Measurements from ENCODE around the gene EFNB2.
A peak's percentile ranks its signal among the peaks of the same experiment; 100 is the strongest.

EFNB2 gene

DNA sequence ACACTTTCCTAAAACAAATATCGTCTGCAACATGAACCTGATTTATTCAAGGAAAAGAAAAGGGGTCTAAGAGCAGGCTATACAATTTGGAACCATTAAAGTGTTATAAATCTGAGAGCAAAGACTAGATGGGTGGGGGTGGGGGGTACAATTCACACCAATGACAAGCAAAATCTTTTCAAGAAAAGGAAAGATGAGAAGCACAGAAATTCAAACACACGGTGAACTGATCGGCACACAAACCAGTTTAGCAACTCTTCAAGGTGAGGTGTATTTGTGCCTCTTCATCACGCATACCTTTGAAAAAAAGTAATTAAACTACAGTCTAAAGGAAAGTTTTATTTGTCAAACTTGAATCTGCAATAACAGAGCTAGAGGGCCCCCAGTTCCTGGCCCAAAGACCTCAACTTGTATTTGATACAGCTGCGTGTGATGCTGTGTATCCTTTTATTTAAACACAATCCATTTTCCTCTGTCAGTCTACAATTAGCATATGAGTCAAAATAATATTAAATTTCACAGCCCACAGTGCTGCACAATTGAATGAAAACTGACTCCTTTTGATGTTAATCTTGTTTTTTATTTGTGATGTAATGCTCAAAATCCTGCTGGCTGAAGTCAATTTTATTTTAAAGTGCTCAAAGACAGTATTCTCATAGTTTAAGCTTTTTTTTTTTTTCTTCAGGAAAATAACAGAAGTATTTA lies 14.2 kb downstream of the EFNB2 start:
- H3K4me3 ChIP-seq (ENCODE audit: low read depth, low read length): no peak overlapping the region
- in situ Hi-C loops (cut with HindIII; ENCODE audit: low sequenced_read_pairs): no loop called here
- no peak for DNase-seq (ENCODE audit: low read depth, low spot score)
- TF ChIP-seq, protein P1, sequence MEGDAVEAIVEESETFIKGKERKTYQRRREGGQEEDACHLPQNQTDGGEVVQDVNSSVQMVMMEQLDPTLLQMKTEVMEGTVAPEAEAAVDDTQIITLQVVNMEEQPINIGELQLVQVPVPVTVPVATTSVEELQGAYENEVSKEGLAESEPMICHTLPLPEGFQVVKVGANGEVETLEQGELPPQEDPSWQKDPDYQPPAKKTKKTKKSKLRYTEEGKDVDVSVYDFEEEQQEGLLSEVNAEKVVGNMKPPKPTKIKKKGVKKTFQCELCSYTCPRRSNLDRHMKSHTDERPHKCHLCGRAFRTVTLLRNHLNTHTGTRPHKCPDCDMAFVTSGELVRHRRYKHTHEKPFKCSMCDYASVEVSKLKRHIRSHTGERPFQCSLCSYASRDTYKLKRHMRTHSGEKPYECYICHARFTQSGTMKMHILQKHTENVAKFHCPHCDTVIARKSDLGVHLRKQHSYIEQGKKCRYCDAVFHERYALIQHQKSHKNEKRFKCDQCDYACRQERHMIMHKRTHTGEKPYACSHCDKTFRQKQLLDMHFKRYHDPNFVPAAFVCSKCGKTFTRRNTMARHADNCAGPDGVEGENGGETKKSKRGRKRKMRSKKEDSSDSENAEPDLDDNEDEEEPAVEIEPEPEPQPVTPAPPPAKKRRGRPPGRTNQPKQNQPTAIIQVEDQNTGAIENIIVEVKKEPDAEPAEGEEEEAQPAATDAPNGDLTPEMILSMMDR (IDR thresholded peaks at IDR 0.05; ENCODE audit: low read depth, low read length): no peak

DNA sequence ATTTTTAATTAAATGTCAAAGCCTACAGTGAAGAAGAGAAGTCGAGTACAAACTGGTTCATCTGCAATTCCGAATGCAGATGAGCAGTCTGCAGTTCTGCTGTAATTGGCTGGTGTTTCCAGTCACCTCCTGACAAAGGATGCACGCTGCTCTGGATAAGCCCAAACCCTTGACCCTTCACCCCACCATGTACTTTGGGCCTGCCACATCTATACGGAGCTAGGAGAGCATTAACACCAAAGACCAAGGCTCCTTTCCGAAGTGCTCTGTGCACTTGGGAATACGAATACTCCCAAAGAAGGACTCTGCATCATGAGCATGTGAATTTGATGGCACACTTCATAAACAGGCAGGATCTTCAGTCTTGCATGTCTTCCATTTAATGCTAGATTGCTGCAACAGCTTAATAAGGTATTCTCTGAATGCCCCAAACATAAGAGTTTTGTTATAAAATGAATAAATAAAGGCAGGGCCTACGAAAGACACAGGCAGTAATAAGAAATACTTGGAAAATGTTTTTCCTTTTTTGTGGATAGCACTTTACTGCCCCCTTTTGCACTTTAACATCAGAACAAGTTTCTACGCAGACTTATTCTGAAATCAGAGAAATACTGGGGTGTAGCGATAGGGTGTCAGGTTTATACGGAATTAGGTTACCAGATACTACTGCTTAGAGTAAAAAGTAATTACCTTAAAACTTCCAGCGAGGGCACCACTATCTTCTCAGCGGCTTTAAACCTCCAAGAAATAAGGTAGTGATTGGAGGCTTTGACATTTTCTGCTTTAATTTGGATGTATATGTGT lies 15.0 kb downstream of the EFNB2 start:
- TF ChIP-seq, protein P1 (IDR thresholded peaks at IDR 0.05; ENCODE audit: low read depth, low read length): peak; percentile 47
- in situ Hi-C loops (cut with HindIII; ENCODE audit: low sequenced_read_pairs): no loop called here
- DNase-seq (ENCODE audit: low read depth, low spot score): peak; percentile 70
- no peak overlapping the region for H3K4me3 ChIP-seq (ENCODE audit: low read depth, low read length)

DNA sequence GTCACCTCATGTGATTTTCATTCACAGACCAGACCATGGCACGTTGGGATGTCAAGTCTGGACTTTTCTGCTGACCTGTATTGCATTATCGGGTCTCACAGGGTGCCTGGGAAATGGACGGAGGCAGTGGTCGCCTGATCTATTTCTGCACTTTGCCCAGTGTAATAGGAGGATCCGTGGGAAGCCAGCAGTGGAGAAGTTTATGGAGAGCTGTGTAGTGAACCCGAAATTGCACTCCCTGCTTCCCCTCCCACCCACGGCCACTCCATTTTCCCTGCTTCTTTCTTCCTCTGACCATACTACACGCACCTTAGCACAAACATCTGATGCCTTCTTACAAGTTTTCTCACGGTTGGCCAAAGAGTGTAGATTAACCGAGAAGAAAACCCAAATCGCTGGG lies 16.9 kb downstream of the EFNB2 start:
- in situ Hi-C loops (cut with HindIII; ENCODE audit: low sequenced_read_pairs): no loop called here
- TF ChIP-seq, protein P1 (IDR thresholded peaks at IDR 0.05; ENCODE audit: low read depth, low read length): no peak
- H3K4me3 ChIP-seq (ENCODE audit: low read depth, low read length): no peak overlapping the region
- DNase-seq (ENCODE audit: low read depth, low spot score): no peak

DNA sequence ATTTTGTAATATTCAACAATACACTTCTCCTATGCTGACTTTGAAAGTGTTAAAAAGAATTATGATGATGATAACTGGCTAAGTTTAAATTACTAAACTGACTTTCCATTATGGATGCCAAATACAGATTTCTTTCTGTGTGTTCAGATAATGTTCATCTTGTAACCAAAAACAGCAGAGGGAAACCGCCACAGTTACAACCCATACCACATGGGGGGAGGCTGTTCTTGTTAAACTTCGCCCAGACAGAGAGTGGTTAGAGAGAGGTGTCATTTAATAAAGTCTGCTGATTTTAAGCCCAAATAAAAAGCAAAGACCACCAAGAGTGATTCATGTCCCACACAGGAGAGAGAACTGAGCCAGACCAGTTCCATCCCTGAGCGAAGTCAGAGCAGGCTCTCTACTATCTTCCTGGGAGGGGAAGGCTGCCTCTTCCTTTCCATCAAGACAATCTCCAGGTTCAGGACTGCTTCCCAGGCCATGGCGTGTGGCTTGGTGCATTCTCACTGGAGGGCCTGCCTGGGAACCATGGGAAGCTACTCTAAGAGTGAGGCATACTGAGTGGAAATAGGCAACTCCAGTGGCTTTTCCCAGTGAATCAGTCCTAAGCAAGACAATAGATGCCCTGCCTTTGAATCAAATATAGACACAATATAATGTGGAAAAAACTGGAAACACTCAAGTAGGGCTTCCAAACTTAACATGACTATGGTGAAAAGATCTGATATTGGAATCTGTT lies 18.2 kb downstream of the EFNB2 start:
- no peak for DNase-seq (ENCODE audit: low read depth, low spot score)
- H3K4me3 ChIP-seq (ENCODE audit: low read depth, low read length): no peak overlapping the region
- in situ Hi-C loops (cut with HindIII; ENCODE audit: low sequenced_read_pairs): no loop called here
- TF ChIP-seq, protein P1 (IDR thresholded peaks at IDR 0.05; ENCODE audit: low read depth, low read length): no peak

DNA sequence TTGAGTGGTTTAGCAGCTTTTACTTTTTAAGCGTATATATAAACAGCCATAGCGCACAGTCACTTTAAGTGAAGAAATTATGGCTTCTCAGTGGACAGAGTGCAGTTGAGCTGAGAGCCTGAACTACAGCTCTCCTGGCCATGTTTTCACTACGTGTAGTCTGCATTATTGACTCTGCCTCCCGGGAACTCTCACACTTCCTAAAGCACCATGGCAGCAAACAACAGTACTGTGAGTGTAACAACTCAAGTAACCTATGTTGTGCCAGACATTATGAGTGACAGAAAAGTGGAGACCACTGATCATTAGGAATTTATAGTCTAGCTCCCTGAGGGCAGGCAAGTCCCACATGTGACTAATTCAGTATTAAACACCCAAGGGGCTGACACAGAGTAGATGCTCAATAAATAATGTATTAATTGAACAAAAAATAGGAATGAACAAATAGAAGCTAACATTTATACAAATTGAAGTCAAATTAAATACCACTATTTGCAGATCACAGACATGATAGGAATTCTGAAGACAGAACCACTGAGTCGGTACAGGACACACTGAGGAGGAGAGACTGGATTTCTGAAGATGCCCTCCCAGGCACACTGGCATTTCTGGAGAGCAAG lies 19.7 kb downstream of the EFNB2 start:
- DNase-seq (ENCODE audit: low read depth, low spot score): no peak
- TF ChIP-seq, protein P1 (IDR thresholded peaks at IDR 0.05; ENCODE audit: low read depth, low read length): no peak
- in situ Hi-C loops (cut with HindIII; ENCODE audit: low sequenced_read_pairs): no loop called here
- no peak overlapping the region for H3K4me3 ChIP-seq (ENCODE audit: low read depth, low read length)

Measured in astrocyte of the spinal cord (primary cell).